Measurements from ENCODE around the gene SKAP2. TPM values are rescaled to one million over a fixed set of nuclear protein-coding genes. Genes with fewer than 3 reads are reported as not detected.
A peak's percentile ranks its signal among the peaks of the same experiment; 100 is the strongest.

SKAP2 gene
- total RNA-seq, 1 experiment from 2014 or later, result 66.8 TPM

DNA sequence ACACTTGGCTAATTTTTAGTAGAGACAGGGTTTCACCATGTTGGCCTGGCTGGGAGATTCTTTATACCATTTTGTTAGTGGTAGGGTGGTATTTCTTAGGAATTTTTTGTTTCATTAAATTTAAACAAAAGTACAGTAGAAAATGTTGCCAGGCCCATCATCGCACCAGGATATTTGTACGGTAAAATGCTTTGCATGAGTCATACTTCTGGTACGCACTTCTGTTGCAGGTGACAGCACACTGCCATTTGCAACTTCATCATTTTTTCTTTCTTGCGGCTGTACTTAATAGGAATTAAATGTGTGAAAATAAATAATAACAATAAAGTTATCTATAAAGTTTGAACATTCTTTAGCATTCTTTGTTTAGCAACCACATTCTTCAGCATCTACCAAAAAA, 195.6 kb downstream of the SKAP2 start:
- ATAC-seq, result no peak
- BruUV-seq (replicated peaks), result TSS peak; percentile 71
- no peak overlapping the region for H3K27ac ChIP-seq (ENCODE audit: low read length)
- H3K4me1 ChIP-seq (ENCODE audit: control insufficient read depth, insufficient read depth, low read length), result peaks cover 4% of the 10 kb centered on the region
- no peaks in the 10 kb centered on the region for H3K36me3 ChIP-seq (ENCODE audit: control insufficient read depth, insufficient read depth, low read length)
- no peak for DNase-seq (ENCODE audit: low read depth, low spot score)
- intact Hi-C loops (cut with micrococcal nuclease; ENCODE audit: unreplicated experiment) (loop anchor here (5.0 kb wide), 4 partner anchors 167 to 777 kb away; partner anchors contain the start of genes CBX3 and HNRNPA2B1), in situ Hi-C loops (cut with HindIII; ENCODE audit: low pct_unique_long_range_greater_than_20kb, low sequenced_read_pairs) (no loop called here)
- no peaks in the 10 kb centered on the region for H3K27me3 ChIP-seq (ENCODE audit: control insufficient read depth, insufficient read depth, low read length)
- ChIA-PET CTCF (interaction anchor here (0.6 to 0.7 kb wide), 2 partner anchors 10 to 776 kb away, joined by 4 to 10 read pairs; no protein-coding TSS in a partner anchor), POLR2A (no interaction called here)
- H3K9me3 ChIP-seq (ENCODE audit: control insufficient read depth, insufficient read depth, low read depth, low read length), result no peaks in the 10 kb centered on the region
- no peak overlapping the region for H3K4me3 ChIP-seq (ENCODE audit: low read depth in 2 of 2, low read length in 2 of 2)
- TF ChIP-seq TCF7L2 (IDR thresholded peaks at IDR 0.05; ENCODE audit: low read depth, low read length) (no peak), SIN3A (IDR thresholded peaks at IDR 0.05; ENCODE audit: borderline replicate concordance, insufficient read depth, low read depth, low read length) (no peak)
- TF ChIP-seq, protein P1, sequence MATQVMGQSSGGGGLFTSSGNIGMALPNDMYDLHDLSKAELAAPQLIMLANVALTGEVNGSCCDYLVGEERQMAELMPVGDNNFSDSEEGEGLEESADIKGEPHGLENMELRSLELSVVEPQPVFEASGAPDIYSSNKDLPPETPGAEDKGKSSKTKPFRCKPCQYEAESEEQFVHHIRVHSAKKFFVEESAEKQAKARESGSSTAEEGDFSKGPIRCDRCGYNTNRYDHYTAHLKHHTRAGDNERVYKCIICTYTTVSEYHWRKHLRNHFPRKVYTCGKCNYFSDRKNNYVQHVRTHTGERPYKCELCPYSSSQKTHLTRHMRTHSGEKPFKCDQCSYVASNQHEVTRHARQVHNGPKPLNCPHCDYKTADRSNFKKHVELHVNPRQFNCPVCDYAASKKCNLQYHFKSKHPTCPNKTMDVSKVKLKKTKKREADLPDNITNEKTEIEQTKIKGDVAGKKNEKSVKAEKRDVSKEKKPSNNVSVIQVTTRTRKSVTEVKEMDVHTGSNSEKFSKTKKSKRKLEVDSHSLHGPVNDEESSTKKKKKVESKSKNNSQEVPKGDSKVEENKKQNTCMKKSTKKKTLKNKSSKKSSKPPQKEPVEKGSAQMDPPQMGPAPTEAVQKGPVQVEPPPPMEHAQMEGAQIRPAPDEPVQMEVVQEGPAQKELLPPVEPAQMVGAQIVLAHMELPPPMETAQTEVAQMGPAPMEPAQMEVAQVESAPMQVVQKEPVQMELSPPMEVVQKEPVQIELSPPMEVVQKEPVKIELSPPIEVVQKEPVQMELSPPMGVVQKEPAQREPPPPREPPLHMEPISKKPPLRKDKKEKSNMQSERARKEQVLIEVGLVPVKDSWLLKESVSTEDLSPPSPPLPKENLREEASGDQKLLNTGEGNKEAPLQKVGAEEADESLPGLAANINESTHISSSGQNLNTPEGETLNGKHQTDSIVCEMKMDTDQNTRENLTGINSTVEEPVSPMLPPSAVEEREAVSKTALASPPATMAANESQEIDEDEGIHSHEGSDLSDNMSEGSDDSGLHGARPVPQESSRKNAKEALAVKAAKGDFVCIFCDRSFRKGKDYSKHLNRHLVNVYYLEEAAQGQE (IDR thresholded peaks at IDR 0.05; ENCODE audit: insufficient read depth in 1 of 2, low read depth in 2 of 2, low read length in 1 of 2), result no peak

DNA sequence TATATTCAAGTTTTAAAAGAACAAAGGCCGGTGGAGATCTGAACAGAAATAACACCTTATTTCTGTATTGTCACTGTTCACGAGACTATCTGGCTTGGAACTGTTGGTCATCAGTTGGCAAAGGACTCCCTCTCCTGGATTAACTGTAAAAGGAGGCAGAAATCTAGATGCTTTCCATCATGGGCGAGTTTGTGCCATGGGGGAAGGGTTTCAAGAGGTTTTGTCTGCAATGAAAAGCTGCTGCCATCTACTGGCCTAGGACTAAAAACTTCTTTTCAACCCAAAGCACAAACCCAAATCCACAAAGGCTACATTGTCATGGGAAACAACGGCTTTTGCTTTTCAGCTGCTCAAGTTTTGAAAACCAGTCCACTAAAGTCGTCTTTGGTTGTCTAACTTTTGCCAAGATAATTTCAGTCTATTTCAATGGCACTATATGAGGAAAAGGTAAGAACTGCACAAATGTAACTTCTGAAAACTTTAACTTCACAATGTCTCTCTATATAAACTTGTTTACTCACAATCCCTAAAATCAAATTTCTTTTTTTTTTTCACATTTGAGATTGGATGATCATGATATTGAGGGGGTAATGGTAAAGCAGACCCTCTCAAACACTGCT, 196.8 kb downstream of the SKAP2 start:
- CTCF ChIA-PET, result interaction anchor here (0.6 to 4.1 kb wide), 10 partner anchors 11 to 569 kb away, joined by 3 to 39 read pairs (median 4); no protein-coding TSS in a partner anchor
- BruUV-seq (replicated peaks), result no TSS peak
- peak; percentile 98 for ATAC-seq

More for the DNA sequence above, 196.8 kb downstream of the SKAP2 start:
- peak; percentile 80 for DNase-seq (ENCODE audit: low read depth, low spot score)
- TF ChIP-seq SIN3A (IDR thresholded peaks at IDR 0.05; ENCODE audit: borderline replicate concordance, insufficient read depth, low read depth, low read length) (no peak), POLR2AphosphoS5 (IDR thresholded peaks at IDR 0.05; ENCODE audit: low read depth, low read length) (peak; percentile 30; the same call in 1 of the 2 replicates)
- TF ChIP-seq, protein P2, sequence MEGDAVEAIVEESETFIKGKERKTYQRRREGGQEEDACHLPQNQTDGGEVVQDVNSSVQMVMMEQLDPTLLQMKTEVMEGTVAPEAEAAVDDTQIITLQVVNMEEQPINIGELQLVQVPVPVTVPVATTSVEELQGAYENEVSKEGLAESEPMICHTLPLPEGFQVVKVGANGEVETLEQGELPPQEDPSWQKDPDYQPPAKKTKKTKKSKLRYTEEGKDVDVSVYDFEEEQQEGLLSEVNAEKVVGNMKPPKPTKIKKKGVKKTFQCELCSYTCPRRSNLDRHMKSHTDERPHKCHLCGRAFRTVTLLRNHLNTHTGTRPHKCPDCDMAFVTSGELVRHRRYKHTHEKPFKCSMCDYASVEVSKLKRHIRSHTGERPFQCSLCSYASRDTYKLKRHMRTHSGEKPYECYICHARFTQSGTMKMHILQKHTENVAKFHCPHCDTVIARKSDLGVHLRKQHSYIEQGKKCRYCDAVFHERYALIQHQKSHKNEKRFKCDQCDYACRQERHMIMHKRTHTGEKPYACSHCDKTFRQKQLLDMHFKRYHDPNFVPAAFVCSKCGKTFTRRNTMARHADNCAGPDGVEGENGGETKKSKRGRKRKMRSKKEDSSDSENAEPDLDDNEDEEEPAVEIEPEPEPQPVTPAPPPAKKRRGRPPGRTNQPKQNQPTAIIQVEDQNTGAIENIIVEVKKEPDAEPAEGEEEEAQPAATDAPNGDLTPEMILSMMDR (IDR thresholded peaks at IDR 0.05), result peak; percentile 97
- no peaks in the 10 kb centered on the region for H3K9me3 ChIP-seq (ENCODE audit: control insufficient read depth, insufficient read depth, low read depth, low read length)
- no peak overlapping the region for H3K27ac ChIP-seq (ENCODE audit: low read length)
- intact Hi-C loops (cut with micrococcal nuclease; ENCODE audit: unreplicated experiment) (loop anchor here (1.0 to 5.0 kb wide), 5 partner anchors 165 to 775 kb away; partner anchors contain the start of genes CBX3 and HNRNPA2B1), in situ Hi-C loops (cut with HindIII; ENCODE audit: low pct_unique_long_range_greater_than_20kb, low sequenced_read_pairs) (no loop called here)
- peaks cover 4% of the 10 kb centered on the region for H3K4me1 ChIP-seq (ENCODE audit: control insufficient read depth, insufficient read depth, low read length)
- H3K36me3 ChIP-seq (ENCODE audit: control insufficient read depth, insufficient read depth, low read length), result no peaks in the 10 kb centered on the region
- POLR2A ChIA-PET, result interaction anchor here (0.5 kb wide), 1 partner anchor 292 kb away, joined by 3 read pairs; no protein-coding TSS in a partner anchor
- no peak overlapping the region for H3K4me3 ChIP-seq (ENCODE audit: low read depth in 2 of 2, low read length in 2 of 2)
- no peaks in the 10 kb centered on the region for H3K27me3 ChIP-seq (ENCODE audit: control insufficient read depth, insufficient read depth, low read length)

All from Panc1 (cell line).